ENCODE data around the gene HYAL1. TPM values are rescaled to one million over a fixed set of nuclear protein-coding genes. Genes with fewer than 3 reads are reported as not detected.
A peak's percentile ranks its signal among the peaks of the same experiment; 100 is the strongest.

Gene HYAL1
- total RNA-seq, 2 donors from 2014 or later, result 38.1 to 40.8 TPM

- Histone ChIP-seq H3K36me3 (no peaks in the 10 kb centered on the region), H3K9me3 (no peaks in the 10 kb centered on the region), H3K4me3 (peak overlapping the region in 1 of 2 donors; percentile 54), H3K4me1 (peaks cover 0 to 79% of the 10 kb centered on the region in 2 donors), H3K27ac (peak overlapping the region; percentile 92 to 97), H3K27me3 (no peaks in the 10 kb centered on the region)
- TF ChIP-seq, protein P1, sequence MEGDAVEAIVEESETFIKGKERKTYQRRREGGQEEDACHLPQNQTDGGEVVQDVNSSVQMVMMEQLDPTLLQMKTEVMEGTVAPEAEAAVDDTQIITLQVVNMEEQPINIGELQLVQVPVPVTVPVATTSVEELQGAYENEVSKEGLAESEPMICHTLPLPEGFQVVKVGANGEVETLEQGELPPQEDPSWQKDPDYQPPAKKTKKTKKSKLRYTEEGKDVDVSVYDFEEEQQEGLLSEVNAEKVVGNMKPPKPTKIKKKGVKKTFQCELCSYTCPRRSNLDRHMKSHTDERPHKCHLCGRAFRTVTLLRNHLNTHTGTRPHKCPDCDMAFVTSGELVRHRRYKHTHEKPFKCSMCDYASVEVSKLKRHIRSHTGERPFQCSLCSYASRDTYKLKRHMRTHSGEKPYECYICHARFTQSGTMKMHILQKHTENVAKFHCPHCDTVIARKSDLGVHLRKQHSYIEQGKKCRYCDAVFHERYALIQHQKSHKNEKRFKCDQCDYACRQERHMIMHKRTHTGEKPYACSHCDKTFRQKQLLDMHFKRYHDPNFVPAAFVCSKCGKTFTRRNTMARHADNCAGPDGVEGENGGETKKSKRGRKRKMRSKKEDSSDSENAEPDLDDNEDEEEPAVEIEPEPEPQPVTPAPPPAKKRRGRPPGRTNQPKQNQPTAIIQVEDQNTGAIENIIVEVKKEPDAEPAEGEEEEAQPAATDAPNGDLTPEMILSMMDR (IDR thresholded peaks at IDR 0.05), result no peak
- DNase-seq (ENCODE audit: low spot score), result no peak
Observed at GRCh38 chr3:50268276-50268675, 35.1 kb downstream of the HYAL1 start.

DNA sequence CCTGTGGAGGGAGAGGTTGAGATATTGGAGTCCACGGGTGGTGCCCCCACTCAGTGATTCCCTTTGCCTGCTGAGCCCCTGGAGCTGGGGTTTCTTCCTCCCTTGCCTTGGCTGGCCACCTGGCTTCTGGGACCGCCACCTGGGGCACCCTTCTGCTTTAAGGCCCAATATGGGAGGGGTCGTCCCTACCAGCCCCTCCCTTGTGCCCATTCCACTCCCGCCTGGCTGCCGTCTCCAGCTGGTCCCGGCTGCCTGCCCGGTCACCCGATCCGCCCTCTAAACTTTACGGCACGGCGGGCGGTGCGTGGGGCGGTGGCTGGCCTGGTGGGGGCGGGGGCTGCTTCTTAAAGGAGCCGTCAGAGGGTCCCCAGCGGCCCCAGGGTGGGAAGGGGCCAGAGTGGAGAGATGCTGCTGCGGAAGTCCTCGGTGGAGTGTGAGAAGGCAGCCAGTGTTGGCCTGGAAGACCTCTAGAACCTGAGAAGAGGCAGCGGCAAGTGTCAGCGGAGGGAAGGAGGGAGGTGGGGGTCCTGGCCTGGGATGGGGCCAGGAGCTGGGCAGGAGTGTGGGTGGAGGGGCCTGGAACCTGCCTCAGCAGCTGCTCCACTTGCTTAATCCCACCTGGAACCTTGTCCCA is 36.0 kb downstream of the HYAL1 start:
- H3K9me3 ChIP-seq, result no peaks in the 10 kb centered on the region
- no peaks in the 10 kb centered on the region for H3K36me3 ChIP-seq
- DNase-seq (ENCODE audit: low spot score), result no peak
- peaks cover 0 to 71% of the 10 kb centered on the region in 2 donors for H3K4me1 ChIP-seq
- peak overlapping the region; percentile 54 to 60 for H3K4me3 ChIP-seq
- H3K27me3 ChIP-seq, result no peaks in the 10 kb centered on the region
- peak overlapping the region; percentile 92 to 97 for H3K27ac ChIP-seq
- TF ChIP-seq, protein P1 (IDR thresholded peaks at IDR 0.05), result no peak

- Histone ChIP-seq H3K4me1 (peaks cover 0 to 71% of the 10 kb centered on the region in 2 donors), H3K4me3 (peak overlapping the region; percentile 54 to 60), H3K27me3 (no peaks in the 10 kb centered on the region), H3K27ac (peak overlapping the region; percentile 92 to 97), H3K9me3 (no peaks in the 10 kb centered on the region), H3K36me3 (no peaks in the 10 kb centered on the region)
- TF ChIP-seq, protein P1 (IDR thresholded peaks at IDR 0.05), result no peak
- no peak for DNase-seq (ENCODE audit: low spot score)
Observed at GRCh38 chr3:50266836-50267235, 36.5 kb downstream of the HYAL1 start.

- Histone ChIP-seq H3K4me3 (peak overlapping the region in 1 of 2 donors; percentile 54), H3K9me3 (no peaks in the 10 kb centered on the region), H3K27ac (peak overlapping the region; percentile 92 to 97), H3K4me1 (peaks cover 0 to 77% of the 10 kb centered on the region in 2 donors), H3K36me3 (no peaks in the 10 kb centered on the region), H3K27me3 (no peaks in the 10 kb centered on the region)
- DNase-seq (ENCODE audit: low spot score), result no peak
- TF ChIP-seq, protein P1 (IDR thresholded peaks at IDR 0.05), result no peak
Observed at GRCh38 chr3:50266017-50266416, 37.4 kb downstream of the HYAL1 start.

GRCh38 chr3:50265571-50265970 is 37.8 kb downstream of the HYAL1 start:
- Histone ChIP-seq H3K36me3 (no peaks in the 10 kb centered on the region), H3K27ac (peak overlapping the region; percentile 92 to 97), H3K9me3 (no peaks in the 10 kb centered on the region), H3K4me1 (peaks cover 0 to 79% of the 10 kb centered on the region in 2 donors), H3K27me3 (no peaks in the 10 kb centered on the region), H3K4me3 (no peak overlapping the region)
- TF ChIP-seq, protein P1 (IDR thresholded peaks at IDR 0.05), result no peak
- DNase-seq (ENCODE audit: low spot score), result no peak
